Loucy (cell line): ENCODE results near the gene GC.

Experiments used
- EZH2phosphoT487 ChIP-seq: fragments of 200-600 bp; IDR thresholded peaks from 2 replicates; pipeline ENCODE4 v1.6.1; 2018; ENCODE audit warnings: antibody characterized with exemption, mild to moderate bottlenecking, moderate library complexity, borderline replicate concordance
- TF ChIP-seq, protein P1 (sequence below): fragments of 200-600 bp; sonication (generic); conservative IDR thresholded peaks from 2 replicates; pipeline ENCODE4 v1.5.1; 2014; ENCODE audit warnings: mild to moderate bottlenecking, antibody characterized with exemption, low read length

DNA sequence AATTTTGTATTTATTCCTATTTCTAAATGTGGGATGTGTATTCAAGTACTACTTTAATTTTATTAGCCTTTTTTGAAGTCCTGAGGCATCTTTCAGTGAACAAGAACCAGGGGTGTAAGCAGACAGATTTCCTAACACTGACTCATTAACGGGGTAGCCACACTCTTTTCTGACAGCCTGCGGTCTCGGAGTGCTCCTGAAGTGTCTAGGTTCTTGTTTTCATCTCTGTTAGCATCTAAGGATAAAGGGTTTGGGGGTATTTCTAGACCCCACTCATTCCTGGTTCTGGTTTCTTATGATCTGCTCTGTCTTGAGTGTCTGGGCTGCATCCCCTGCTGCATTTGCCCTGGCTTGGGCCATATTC is 71.9 kb downstream of the GC start:
- TF ChIP-seq, protein P1, sequence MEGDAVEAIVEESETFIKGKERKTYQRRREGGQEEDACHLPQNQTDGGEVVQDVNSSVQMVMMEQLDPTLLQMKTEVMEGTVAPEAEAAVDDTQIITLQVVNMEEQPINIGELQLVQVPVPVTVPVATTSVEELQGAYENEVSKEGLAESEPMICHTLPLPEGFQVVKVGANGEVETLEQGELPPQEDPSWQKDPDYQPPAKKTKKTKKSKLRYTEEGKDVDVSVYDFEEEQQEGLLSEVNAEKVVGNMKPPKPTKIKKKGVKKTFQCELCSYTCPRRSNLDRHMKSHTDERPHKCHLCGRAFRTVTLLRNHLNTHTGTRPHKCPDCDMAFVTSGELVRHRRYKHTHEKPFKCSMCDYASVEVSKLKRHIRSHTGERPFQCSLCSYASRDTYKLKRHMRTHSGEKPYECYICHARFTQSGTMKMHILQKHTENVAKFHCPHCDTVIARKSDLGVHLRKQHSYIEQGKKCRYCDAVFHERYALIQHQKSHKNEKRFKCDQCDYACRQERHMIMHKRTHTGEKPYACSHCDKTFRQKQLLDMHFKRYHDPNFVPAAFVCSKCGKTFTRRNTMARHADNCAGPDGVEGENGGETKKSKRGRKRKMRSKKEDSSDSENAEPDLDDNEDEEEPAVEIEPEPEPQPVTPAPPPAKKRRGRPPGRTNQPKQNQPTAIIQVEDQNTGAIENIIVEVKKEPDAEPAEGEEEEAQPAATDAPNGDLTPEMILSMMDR: no peak
- TF ChIP-seq EZH2phosphoT487: no peak
